GM04504 (cell line): ENCODE results near the gene PARD3B.

Experiments used
- DNase-seq: peaks from one replicate; pipeline ENCODE4 v3.0.0-alpha.2; 2012; ENCODE audit warnings: low read depth

Gene PARD3B

DNA sequence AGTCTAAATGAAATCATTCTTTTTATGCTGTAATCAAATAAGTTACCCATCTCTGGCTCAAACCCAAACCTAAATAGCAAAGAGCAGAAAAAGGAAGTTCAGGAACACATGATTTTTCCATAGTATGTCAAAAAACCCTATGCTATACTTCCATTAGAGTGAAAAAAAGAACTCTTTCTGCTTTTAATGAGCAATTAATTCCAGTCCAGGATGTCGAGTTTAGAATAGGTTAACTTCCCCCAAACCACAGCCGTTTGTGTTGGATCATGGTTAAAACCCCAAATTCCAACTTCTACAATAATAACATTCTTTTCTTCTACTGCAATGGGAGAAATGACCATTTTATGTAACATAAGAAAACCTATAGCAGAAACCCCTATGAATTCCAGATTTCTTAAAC lies 965.9 kb downstream of the PARD3B start:
- no peak for DNase-seq

- DNase-seq = no peak
These were observed 966.4 kb downstream of the PARD3B start for GRCh38 chr2:205511641-205512040.

GRCh38 chr2:205520311-205520710 lies 975.0 kb downstream of the PARD3B start:
- DNase-seq = no peak

DNA sequence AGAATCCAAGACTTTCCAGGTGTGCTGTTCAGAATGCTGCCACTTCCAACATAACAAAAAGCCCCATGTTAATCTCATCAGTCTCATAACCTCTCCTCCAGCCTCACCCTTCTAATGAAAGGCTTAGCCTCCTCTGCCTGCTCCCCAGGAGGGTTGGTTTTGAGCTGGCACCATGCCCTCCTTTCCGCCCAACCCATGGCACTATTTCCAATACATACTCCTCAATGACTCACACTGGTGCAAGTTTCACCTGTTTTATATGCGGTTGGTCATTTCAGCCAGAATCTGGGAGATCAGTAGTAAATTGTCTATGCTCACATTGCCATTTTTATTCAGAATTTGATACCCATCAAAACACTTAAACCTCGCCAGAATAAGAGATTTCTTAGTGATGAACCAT lies 979.4 kb downstream of the PARD3B start:
- no peak for DNase-seq

GRCh38 chr2:205527801-205528200 lies 982.5 kb downstream of the PARD3B start:
- DNase-seq = no peak

DNA sequence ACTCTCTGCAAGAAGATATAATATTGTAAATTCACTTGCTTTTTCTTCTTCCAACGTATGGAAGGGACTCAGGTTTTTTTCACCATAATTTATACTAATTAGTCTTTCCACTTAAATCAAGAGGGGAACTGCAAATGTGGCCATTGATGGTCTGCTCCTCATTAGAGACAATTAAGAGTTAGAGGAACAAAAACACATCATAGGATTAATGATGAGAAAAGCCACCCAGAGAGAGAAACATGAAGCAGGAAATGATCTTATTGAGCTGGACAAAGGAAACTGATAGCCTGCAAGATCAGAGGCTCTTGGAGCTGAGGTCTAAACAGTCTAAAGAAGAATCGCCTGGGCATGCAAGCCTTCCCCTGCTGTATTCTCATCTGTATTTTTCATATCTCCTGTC lies 985.8 kb downstream of the PARD3B start:
- DNase-seq = no peak

DNA sequence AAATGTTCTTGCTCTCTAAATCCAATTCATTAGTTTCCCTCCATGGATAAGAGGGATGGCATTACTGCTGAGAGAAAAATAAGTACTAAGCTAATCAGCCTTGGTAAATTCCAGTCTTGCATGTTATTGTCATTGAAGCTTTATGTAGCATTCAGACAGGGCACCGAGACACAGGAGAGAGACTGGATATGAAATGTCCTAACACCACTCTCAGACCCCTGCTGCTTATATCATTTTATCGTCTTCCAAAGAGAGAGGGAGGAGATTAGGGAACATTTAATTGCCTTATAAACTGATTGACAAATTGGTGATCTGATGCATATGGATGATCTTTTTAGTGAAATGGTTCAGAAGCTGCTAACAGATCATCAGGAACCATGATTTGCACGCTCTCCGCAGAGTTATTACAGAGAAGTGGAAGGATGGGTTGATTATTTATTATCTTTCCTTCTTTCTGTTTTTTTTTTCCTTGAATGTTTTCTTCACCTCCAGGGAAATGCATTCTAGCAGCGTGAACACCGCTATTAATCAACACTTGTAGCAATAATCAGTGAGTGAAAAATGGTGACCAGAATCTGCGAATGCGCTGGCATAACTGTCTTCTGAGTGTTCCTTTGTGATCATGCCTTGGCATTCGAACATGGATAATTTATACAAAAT lies 986.3 kb downstream of the PARD3B start:
- DNase-seq = no peak

DNA sequence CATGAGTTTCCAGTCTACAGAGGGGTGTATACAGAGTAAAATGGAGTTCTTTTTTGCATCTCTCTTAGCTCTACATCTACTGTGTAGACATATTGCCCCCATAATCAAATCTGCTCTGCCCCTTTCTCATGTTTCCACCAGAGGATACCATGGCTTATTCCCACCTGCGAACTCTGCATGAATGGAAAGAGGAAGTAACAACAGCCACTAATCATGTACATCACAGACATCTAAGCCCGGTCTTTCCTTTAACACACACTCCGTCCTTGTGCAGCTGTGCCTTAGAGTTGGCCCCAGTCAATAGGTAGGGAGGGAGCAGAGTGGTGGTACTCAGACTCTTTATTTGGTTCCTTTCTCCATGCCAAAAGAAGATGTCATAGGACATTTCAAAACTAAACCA lies 989.7 kb downstream of the PARD3B start:
- no peak for DNase-seq

DNA sequence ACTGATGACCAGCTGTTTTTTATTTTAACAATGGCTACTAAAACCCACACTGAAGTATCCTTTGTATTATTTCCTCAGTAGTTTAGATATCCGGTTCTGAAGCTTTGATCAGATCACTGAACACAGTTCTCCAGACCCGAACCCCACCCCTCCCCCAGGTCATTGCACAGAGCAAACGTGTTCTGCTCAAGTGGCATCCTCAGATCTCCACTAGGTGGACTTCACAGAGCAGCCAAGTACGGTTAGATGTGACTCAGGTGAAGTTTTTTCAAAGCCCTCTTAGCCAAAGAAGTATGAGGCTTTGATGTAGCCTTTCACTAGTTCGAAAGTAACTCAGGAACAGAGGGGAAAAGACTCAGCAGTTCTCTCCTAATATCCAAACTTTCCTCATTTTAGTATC lies 994.3 kb downstream of the PARD3B start:
- DNase-seq = no peak

DNA sequence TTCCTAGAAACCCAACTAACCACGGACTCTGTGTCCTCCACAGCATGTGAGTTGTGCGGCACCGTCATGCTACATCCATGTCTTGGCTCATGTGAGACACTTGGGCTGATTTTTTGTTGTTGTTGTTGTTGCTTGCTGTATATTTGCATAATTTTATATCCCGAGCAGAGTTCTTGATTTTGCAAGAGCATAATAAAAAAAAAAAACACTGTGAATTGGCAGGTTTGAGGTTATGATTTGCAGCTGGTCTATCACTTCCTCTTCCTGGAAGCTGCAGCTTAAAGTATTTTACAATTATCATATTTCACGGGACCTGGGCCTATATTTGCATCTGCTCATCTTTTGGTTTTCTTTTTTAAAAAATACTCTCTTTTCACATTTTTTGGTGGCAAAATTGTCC lies 994.8 kb downstream of the PARD3B start:
- no peak for DNase-seq

DNA sequence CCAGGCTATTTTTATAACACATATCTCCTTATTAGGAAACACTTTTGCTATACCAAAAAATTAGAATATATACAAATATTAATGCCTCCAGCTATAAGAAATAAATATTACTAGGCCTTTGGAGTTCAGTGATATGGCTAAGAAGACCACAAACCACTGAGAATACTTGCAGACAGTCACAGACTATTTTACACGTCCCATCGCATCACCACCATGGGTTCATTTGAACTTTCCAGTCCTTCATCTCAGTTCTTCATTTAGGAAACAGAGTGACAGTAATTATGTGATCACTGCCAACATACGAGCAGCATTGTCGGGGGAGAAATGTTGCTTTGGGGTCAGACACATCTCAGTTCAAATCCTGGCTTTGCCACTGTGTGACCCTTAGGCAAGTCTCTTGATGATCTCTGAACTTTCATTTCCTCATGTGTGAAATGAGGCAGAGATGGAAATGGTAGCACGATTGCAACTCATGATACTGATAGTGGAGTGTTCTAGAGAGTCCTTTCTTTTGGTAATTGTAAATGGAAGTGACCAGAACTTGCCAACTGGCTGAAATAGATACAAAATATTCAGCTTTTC lies 998.1 kb downstream of the PARD3B start:
- DNase-seq = no peak

DNA sequence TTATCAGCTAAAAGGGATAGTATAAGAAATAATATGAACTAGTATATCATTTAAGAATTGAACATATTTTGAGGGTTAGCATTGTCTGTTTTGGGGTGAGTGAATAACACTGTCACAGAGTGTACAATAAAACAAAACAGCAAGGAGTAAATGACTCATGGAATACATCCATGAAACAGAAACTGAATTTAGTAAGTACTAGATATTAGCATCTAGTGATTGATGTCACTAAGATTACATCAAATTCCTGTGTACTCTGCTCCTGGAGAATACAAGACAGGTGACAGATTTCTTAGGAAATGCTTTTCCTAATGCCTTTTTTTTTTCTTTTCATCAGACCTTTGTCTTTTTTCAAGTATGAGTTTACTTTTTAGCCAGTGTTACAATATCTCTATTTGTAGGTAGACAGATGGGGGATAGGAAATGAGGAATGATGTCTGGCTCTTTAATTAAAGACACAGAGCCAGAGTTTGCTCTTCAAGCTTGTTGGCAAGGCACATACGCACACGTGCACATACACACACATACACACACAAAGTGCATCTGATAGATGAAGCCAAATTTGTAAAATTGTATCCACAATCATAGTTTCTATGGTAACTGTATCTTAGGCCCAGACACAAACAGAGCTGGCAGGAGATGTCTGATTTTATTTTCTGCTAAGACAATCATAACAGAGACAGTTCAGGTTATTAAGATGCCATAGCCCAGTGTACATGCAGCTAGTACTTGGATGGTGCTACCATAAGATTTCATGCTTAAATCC lies 998.8 kb downstream of the PARD3B start:
- DNase-seq = no peak

DNA sequence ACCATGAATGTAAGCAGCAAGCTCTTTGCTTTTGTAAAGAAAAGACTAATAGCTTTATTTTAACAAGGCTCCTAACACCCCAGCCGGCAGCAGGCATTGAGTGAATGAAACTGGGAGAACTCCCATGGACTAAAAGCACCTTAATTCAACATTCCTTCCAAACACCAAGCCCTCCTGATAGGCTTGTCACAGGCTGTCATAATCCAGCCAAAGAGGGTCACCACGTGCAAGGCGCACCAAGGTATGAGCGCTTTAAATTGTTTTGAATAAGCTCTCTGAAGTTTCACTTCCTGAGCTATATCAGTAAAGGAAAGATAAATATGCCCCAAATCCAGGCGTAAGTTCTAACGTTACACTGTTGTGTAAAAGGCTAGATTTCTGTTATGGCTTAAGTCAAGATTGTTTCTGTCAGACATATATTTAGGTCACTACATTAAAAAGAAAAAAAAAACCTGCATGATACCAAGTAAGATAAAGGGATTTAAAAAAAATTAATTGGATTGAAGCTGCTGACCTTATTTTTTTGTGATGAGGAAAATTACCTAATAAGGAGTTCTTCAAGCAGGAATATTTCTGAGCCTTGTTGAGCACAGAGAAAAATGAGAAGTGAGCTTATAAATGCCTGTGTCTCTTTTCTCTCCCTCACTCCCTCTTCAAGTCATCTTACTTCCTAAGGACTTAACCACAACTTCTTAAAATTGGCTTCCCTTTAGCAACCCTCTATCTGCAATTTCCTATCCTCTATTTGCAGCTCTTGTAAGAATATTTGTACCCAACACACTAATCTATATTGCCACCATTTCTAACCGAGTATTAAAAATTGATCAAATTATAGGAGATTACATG lies 1000.9 kb downstream of the PARD3B start:
- no peak for DNase-seq

DNA sequence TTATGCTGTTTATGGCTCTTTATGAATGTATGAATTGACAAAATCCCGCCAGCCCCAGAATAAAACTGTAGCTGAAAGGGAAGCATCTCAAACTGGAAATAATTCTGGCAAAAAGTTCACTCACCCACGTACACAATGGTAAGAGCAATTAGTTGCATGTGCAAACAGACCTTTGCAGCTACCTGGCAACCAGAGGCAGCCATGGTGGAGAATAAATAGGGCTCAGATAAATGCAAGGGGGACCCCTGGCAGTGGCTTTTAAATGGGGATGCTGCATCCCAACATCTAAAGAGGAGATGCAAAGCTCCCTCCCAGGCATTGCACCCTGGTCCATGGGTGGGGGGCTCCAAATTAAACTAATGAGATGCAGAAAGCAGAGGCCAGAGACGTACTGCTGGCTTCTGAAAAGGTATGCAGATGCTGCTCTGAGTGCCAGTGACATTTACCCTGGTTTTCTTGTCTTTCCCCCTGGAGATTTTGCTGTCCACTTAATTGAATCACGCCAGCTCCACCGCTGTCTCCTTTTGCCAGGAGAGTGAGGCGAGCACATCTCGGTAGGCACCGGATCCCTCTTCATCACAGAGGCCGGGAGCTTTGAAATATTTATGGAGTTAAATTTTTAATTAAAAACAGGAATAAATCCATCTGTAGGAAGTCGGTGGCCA lies 1010.4 kb downstream of the PARD3B start:
- no peak for DNase-seq

GRCh38 chr2:205556357-205556756 lies 1011.1 kb downstream of the PARD3B start:
- DNase-seq = no peak

DNA sequence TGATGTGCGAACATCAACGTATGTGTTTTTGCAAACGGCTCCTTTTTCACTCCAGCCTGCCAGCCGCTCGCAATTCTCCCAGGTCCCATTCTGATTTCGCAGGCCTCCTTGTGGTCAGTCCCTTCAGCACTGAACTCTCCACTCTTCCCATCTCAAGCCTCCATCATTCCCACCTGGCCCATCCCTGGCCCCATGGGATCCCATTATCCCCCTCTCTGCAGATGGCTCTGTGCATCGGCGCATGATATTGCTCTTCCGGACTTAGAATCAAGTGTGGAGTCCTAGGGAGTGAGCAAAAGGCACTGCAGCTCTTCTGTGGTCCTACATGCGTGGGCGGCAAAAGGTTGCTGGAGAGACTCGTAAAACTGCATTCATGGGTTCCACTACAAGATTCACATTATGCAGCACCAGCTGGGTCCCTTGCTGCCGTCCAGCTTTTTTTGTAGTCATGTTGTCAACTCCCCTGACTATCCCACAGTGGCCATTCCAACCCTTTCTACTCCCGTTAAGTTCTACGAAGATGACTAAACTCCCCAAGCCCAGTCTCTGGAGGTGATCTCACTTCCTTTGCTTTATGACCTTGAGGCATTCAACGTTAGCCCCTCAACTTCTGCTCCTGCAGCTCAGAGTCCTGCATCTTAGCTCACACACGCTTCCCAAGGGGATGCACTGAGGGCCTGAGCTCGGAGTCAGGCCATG lies 1011.7 kb downstream of the PARD3B start:
- no peak for DNase-seq

GRCh38 chr2:205557873-205558272 lies 1012.6 kb downstream of the PARD3B start:
- no peak for DNase-seq

- no peak for DNase-seq
These were observed 1016.2 kb downstream of the PARD3B start for GRCh38 chr2:205561441-205561840.

- DNase-seq = no peak
These were observed 1018.4 kb downstream of the PARD3B start for GRCh38 chr2:205563646-205564045.

- no peak for DNase-seq
These were observed 1019.3 kb downstream of the PARD3B start for GRCh38 chr2:205564346-205565141.

DNA sequence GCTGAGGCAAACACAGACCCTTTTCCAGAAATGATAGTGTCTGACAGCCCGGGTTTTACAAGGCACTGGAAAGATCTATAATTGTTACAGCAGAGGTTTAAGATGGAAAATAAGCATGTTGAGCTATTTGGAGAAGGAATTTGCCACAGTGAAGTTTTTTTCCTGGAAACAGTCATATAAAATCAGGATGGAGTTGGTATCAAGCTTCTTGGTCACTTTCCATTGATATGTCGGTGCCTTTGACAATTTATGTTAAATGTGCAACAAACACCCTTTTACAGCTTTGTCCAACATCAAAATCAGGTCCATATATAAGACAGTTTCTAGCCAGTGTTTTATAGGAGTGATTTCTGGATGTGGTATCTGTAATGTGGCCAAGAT lies 1019.9 kb downstream of the PARD3B start:
- no peak for DNase-seq
